ENCODE results near the gene COX5B. TPM values are rescaled to one million over a fixed set of nuclear protein-coding genes. Genes with fewer than 3 reads are reported as not detected.

Gene COX5B
- total RNA-seq, 1 experiment from 2014 or later = 1,015 TPM

DNA sequence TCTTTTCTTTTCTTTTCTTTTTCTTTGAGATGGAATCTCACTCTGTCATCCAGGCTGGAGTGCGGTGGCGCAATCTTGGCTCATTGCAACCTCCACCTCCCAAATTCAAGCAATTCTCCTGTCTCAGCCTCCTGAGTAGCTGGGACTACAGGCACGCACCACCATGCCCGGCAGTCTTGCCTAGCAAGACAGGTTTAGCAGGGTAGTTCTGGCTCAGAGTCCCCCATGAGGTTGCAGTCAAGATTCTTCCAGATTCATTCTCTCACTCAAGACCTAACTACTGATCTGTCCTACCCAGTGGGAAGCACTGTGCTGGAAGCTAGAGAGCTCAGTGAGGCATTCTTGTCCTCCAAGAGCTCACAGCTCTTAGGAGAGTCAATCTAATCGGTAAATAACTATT is 49.9 kb downstream of the COX5B start:
- peak; percentile 8 for DNase-seq
- POLR2A ChIA-PET (ENCODE audit: unreplicated experiment) = no interaction called here
- no peaks in the 10 kb centered on the region for H3K9me2 ChIP-seq (replicated peaks; ENCODE audit: low read length)
- H3K4me3 ChIP-seq (ENCODE audit: low read length) = no peak overlapping the region
- no peak overlapping the region for H2AFZ ChIP-seq (ENCODE audit: low read length)
- TF ChIP-seq CTCF (conservative IDR thresholded peaks at IDR 0.05; ENCODE audit: low read depth, low read length) = no peak
- TF ChIP-seq EZH2phosphoT487 (IDR thresholded peaks at IDR 0.05; ENCODE audit: borderline replicate concordance, low read length) = no peak
- TF ChIP-seq EZH2 (IDR thresholded peaks at IDR 0.05; ENCODE audit: low read length, unreplicated experiment) = no peak
- ATAC-seq = no peak
- intact Hi-C loops (cut with micrococcal nuclease) = no loop called here
- H4K20me1 ChIP-seq (ENCODE audit: low read length) = no peaks in the 10 kb centered on the region
- H3K27ac ChIP-seq (ENCODE audit: low read length) = no peak overlapping the region
- 0 out of 2 replicates have a peak, but pooled peaks cover 3% of the 10 kb centered on the region for H3K9me3 ChIP-seq (ENCODE audit: low read length)
- H3F3A ChIP-seq (ENCODE audit: low read length, unreplicated experiment) = no peaks in the 10 kb centered on the region
- no peaks in the 10 kb centered on the region for H3K27me3 ChIP-seq (ENCODE audit: low read length)
- no TSS peak for BruUV-seq (replicated peaks)
- H3K9ac ChIP-seq (ENCODE audit: low read length) = no peak overlapping the region
- 0 out of 2 replicates have a peak, but pooled peaks cover 5% of the 10 kb centered on the region for H3K4me1 ChIP-seq (ENCODE audit: insufficient read depth, low read length)
- CTCF ChIA-PET = interaction anchor here (0.7 to 1.0 kb wide), 2 partner anchors 32 to 50 kb away, joined by 3 to 8 read pairs; partner anchors contain the start of genes ACTR1B and COX5B
- no peaks in the 10 kb centered on the region for H3K36me3 ChIP-seq (ENCODE audit: low read depth, low read length)
- H3K4me2 ChIP-seq (ENCODE audit: low read length) = no peak overlapping the region
- H3K79me2 ChIP-seq (ENCODE audit: low read length) = no peaks in the 10 kb centered on the region

GRCh38 chr2:97697252-97698235 is 51.7 kb downstream of the COX5B start:
- DNase-seq (peak; percentile 89), ATAC-seq (peak; percentile 88)
- H3K9me2 ChIP-seq (replicated peaks; ENCODE audit: low read length) = no peaks in the 10 kb centered on the region
- ChIA-PET CTCF (interaction anchor here (1.8 kb wide), 1 partner anchor 107 kb away, joined by 11 read pairs; no protein-coding TSS in a partner anchor), POLR2A (ENCODE audit: unreplicated experiment) (interaction anchor here (0.9 kb wide), 1 partner anchor 33 kb away, joined by 4 read pairs; no protein-coding TSS in a partner anchor)
- intact Hi-C loops (cut with micrococcal nuclease) = loop anchor here (1.0 kb wide), 2 partner anchors 33 to 107 kb away; partner anchors contain the start of gene ACTR1B
- no peaks in the 10 kb centered on the region for H3F3A ChIP-seq (ENCODE audit: low read length, unreplicated experiment)
- no peaks in the 10 kb centered on the region for H3K79me2 ChIP-seq (ENCODE audit: low read length)
- peak overlapping the region; percentile 36; the same call in 1 of the 2 replicates for H3K4me3 ChIP-seq (ENCODE audit: low read length)
- no peaks in the 10 kb centered on the region for H3K27me3 ChIP-seq (ENCODE audit: low read length)
- H3K36me3 ChIP-seq (ENCODE audit: low read depth, low read length) = no peaks in the 10 kb centered on the region
- peak overlapping the region; percentile 71 for H3K4me2 ChIP-seq (ENCODE audit: low read length)
- H3K9me3 ChIP-seq (ENCODE audit: low read length) = 0 out of 2 replicates have a peak, but pooled peaks cover 3% of the 10 kb centered on the region
- H3K9ac ChIP-seq (ENCODE audit: low read length) = no peak overlapping the region
- H3K4me1 ChIP-seq (ENCODE audit: insufficient read depth, low read length) = 0 out of 2 replicates have a peak, but pooled peaks cover 5% of the 10 kb centered on the region
- no peaks in the 10 kb centered on the region for H4K20me1 ChIP-seq (ENCODE audit: low read length)
- peak overlapping the region; percentile 67 for H2AFZ ChIP-seq (ENCODE audit: low read length)
- no TSS peak for BruUV-seq (replicated peaks)
- TF ChIP-seq CTCF (conservative IDR thresholded peaks at IDR 0.05; ENCODE audit: low read depth, low read length) (peak; percentile 95), EZH2 (IDR thresholded peaks at IDR 0.05; ENCODE audit: low read length, unreplicated experiment) (no peak), EZH2phosphoT487 (IDR thresholded peaks at IDR 0.05; ENCODE audit: borderline replicate concordance, low read length) (no peak)
- no peak overlapping the region for H3K27ac ChIP-seq (ENCODE audit: low read length)

Other genes with a start within 250 kb of the COX5B start
- 20.9 and 22.7 TPM in 2 replicates for gene ANKRD36B, start 56.2 kb upstream of the COX5B start, total RNA-seq (2014; rRNA removed)
- gene ACTR1B, start 18.0 kb downstream of the COX5B start, total RNA-seq (2014; rRNA removed) = 27.0 and 31.1 TPM in 2 replicates
- 3.0 and 3.3 TPM in 2 replicates for gene C2orf92, start 23.7 kb downstream of the COX5B start, total RNA-seq (2014; rRNA removed)
- gene ZAP70, start 67.5 kb downstream of the COX5B start, total RNA-seq (2014; rRNA removed) = not detected in 2 replicates

Measured in PC-3 (cell line).